Measurements from ENCODE around the gene ALX4. TPM values are rescaled to one million over a fixed set of nuclear protein-coding genes. Genes with fewer than 3 reads are reported as not detected.

The ALX4 gene
- total and polyA plus RNA-seq, 2 of the 8 experiments (the other 6 are each of a cell fraction or from before 2014, with no cell fraction given) = not detected

DNA sequence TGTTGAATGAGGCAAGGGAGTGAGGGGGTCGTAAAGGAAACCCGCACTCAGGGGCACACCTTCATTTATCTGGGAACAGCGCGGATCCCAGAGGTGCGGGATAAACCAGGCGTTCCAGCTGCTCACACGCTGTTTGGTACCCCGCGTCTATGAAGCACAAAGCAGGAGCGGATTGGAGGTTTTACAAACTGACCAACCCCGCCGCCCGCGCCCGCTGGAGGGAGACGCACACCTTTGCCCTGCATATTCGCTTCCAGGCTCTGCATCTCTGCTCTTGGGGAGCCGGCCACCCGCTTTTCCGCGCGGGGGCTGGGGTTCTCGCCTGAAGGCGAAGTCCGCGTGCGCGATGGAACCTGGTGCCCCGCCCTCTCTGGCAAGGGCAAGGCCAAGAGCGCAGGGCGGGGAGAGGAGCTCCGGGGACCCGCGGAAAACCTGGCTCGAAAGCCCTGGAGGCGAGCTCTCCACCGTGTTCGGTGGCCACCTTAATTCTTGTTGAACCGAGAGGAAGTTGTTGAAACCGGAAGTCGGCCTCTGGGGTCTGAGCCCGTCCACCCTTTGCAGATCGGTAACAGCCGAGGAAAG is 6.8 kb upstream of the ALX4 start (continued):
- TF ChIP-seq, protein P1, sequence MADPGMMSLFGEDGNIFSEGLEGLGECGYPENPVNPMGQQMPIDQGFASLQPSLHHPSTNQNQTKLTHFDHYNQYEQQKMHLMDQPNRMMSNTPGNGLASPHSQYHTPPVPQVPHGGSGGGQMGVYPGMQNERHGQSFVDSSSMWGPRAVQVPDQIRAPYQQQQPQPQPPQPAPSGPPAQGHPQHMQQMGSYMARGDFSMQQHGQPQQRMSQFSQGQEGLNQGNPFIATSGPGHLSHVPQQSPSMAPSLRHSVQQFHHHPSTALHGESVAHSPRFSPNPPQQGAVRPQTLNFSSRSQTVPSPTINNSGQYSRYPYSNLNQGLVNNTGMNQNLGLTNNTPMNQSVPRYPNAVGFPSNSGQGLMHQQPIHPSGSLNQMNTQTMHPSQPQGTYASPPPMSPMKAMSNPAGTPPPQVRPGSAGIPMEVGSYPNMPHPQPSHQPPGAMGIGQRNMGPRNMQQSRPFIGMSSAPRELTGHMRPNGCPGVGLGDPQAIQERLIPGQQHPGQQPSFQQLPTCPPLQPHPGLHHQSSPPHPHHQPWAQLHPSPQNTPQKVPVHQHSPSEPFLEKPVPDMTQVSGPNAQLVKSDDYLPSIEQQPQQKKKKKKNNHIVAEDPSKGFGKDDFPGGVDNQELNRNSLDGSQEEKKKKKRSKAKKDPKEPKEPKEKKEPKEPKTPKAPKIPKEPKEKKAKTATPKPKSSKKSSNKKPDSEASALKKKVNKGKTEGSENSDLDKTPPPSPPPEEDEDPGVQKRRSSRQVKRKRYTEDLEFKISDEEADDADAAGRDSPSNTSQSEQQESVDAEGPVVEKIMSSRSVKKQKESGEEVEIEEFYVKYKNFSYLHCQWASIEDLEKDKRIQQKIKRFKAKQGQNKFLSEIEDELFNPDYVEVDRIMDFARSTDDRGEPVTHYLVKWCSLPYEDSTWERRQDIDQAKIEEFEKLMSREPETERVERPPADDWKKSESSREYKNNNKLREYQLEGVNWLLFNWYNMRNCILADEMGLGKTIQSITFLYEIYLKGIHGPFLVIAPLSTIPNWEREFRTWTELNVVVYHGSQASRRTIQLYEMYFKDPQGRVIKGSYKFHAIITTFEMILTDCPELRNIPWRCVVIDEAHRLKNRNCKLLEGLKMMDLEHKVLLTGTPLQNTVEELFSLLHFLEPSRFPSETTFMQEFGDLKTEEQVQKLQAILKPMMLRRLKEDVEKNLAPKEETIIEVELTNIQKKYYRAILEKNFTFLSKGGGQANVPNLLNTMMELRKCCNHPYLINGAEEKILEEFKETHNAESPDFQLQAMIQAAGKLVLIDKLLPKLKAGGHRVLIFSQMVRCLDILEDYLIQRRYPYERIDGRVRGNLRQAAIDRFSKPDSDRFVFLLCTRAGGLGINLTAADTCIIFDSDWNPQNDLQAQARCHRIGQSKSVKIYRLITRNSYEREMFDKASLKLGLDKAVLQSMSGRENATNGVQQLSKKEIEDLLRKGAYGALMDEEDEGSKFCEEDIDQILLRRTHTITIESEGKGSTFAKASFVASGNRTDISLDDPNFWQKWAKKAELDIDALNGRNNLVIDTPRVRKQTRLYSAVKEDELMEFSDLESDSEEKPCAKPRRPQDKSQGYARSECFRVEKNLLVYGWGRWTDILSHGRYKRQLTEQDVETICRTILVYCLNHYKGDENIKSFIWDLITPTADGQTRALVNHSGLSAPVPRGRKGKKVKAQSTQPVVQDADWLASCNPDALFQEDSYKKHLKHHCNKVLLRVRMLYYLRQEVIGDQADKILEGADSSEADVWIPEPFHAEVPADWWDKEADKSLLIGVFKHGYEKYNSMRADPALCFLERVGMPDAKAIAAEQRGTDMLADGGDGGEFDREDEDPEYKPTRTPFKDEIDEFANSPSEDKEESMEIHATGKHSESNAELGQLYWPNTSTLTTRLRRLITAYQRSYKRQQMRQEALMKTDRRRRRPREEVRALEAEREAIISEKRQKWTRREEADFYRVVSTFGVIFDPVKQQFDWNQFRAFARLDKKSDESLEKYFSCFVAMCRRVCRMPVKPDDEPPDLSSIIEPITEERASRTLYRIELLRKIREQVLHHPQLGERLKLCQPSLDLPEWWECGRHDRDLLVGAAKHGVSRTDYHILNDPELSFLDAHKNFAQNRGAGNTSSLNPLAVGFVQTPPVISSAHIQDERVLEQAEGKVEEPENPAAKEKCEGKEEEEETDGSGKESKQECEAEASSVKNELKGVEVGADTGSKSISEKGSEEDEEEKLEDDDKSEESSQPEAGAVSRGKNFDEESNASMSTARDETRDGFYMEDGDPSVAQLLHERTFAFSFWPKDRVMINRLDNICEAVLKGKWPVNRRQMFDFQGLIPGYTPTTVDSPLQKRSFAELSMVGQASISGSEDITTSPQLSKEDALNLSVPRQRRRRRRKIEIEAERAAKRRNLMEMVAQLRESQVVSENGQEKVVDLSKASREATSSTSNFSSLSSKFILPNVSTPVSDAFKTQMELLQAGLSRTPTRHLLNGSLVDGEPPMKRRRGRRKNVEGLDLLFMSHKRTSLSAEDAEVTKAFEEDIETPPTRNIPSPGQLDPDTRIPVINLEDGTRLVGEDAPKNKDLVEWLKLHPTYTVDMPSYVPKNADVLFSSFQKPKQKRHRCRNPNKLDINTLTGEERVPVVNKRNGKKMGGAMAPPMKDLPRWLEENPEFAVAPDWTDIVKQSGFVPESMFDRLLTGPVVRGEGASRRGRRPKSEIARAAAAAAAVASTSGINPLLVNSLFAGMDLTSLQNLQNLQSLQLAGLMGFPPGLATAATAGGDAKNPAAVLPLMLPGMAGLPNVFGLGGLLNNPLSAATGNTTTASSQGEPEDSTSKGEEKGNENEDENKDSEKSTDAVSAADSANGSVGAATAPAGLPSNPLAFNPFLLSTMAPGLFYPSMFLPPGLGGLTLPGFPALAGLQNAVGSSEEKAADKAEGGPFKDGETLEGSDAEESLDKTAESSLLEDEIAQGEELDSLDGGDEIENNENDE (IDR thresholded peaks at IDR 0.05; ENCODE audit: insufficient replicate concordance, low read length) = no peak
